GM23338 (cell line): ENCODE results near the gene RAD23A. TPM values are rescaled to one million over a fixed set of nuclear protein-coding genes. Genes with fewer than 3 reads are reported as not detected.

ENCODE experiments used
- ATAC-seq: fragments of 200-7000 bp; cut with Tn5 transposase; 3 replicates; pipeline ENCODE4 v1.9.1; 2020
- DNase-seq: peaks from one replicate; pipeline ENCODE4 v3.0.0-alpha.2; 2015; ENCODE audit warnings: low spot score
- H2AFZ ChIP-seq: fragments of 200-600 bp; sonication (generic); 2 replicates; pipeline ENCODE4 v1.8.0; 2016; ENCODE audit warnings: antibody characterized with exemption, mild to moderate bottlenecking, moderate library complexity
- H3F3A ChIP-seq: fragments of 200-600 bp; sonication (generic); replicated peaks from 2 replicates; pipeline ENCODE4 v1.8.0; 2017; ENCODE audit warnings: antibody characterized with exemption, mixed run types, low read depth
- H3K27ac ChIP-seq: fragments of 200-600 bp; sonication (generic); 2 replicates; pipeline ENCODE4 v1.6.1; 2016; ENCODE audit warnings: low read depth
- H3K27me3 ChIP-seq: fragments of 200-600 bp; sonication (generic); 2 replicates; pipeline ENCODE4 v1.8.0; 2016; ENCODE audit warnings: mild to moderate bottlenecking, mixed run types, moderate library complexity; ENCODE audit not compliant: insufficient read depth
- H3K36me3 ChIP-seq: fragments of 200-600 bp; sonication (generic); 2 replicates; pipeline ENCODE4 v1.8.0; 2016; ENCODE audit warnings: mild to moderate bottlenecking; ENCODE audit not compliant: insufficient read depth
- H3K4me1 ChIP-seq: fragments of 200-600 bp; sonication (generic); 2 replicates; pipeline ENCODE4 v1.8.0; 2016; ENCODE audit warnings: mild to moderate bottlenecking, moderate library complexity; ENCODE audit not compliant: insufficient read depth
- H3K4me2 ChIP-seq: fragments of 200-600 bp; sonication (generic); 2 replicates; pipeline ENCODE4 v1.7.1; 2017; ENCODE audit warnings: mixed run types
- H3K4me3 ChIP-seq: fragments of 200-600 bp; sonication (generic); 2 replicates; pipeline ENCODE4 v1.6.1; 2016; ENCODE audit warnings: mixed run types
- H3K79me2 ChIP-seq: fragments of 200-600 bp; sonication (generic); replicated peaks from 2 replicates; pipeline ENCODE4 v1.8.0; 2017; ENCODE audit warnings: mild to moderate bottlenecking; ENCODE audit not compliant: insufficient read depth
- H3K9me2 ChIP-seq: fragments of 200-600 bp; sonication (generic); 2 replicates; pipeline ENCODE4 v1.8.0; 2017; ENCODE audit not compliant: insufficient read depth
- H4K20me1 ChIP-seq: fragments of 200-600 bp; sonication (generic); replicated peaks from 2 replicates; pipeline ENCODE4 v1.8.0; 2017; ENCODE audit warnings: mild to moderate bottlenecking; ENCODE audit not compliant: insufficient read depth
- H3K27ac Mint-ChIP-seq: 2 replicates; pipeline ENCODE4 v1.8.0; 2020; ENCODE audit warnings: inconsistent platforms, mild to moderate bottlenecking, moderate library complexity, mixed read lengths
- H3K27me3 Mint-ChIP-seq: 3 replicates; pipeline ENCODE4 v1.8.0; 2022; ENCODE audit warnings: low read depth, mild to moderate bottlenecking, moderate library complexity, mixed read lengths, inconsistent platforms; ENCODE audit not compliant: insufficient read depth, poor library complexity
- H3K36me3 Mint-ChIP-seq: 3 replicates; pipeline ENCODE4 v1.8.0; 2021; ENCODE audit warnings: low read depth, mild to moderate bottlenecking, inconsistent platforms, moderate library complexity, mixed read lengths
- H3K4me1 Mint-ChIP-seq: 3 replicates; pipeline ENCODE4 v1.8.0; 2020; ENCODE audit warnings: mild to moderate bottlenecking, inconsistent platforms, mixed read lengths
- H3K4me3 Mint-ChIP-seq: 3 replicates; pipeline ENCODE4 v1.8.0; 2021; ENCODE audit warnings: moderate library complexity, mild to moderate bottlenecking, inconsistent platforms, mixed read lengths
- H3K9me3 Mint-ChIP-seq: 3 replicates; pipeline ENCODE4 v1.8.0; 2020; ENCODE audit warnings: moderate library complexity, mild to moderate bottlenecking, inconsistent platforms, mixed read lengths
- CREB1 ChIP-seq: fragments of 250-450 bp; sonication (Bioruptor Pico); IDR thresholded peaks from 2 replicates; pipeline ENCODE4 v1.5.0; 2020; ENCODE audit warnings: low read depth, mild to moderate bottlenecking, moderate library complexity
- CTCF ChIP-seq, 2 experiments: fragments of 200-600 bp in 1 of 2; sonication (generic) in 1 of 2; conservative IDR thresholded peaks; 2 replicates each; pipeline versions ENCODE4 v1.5.1 to v1.6.1; 2016 to 2017; ENCODE audit warnings: antibody characterized with exemption in 2 of 2, low read depth in 2 of 2, mild to moderate bottlenecking in 2 of 2, moderate library complexity in 1 of 2
- ETS1 ChIP-seq: IDR thresholded peaks from 2 replicates; pipeline ENCODE4 v1.6.1; 2016; ENCODE audit warnings: antibody characterized with exemption
- EZH2 ChIP-seq: fragments of 200-600 bp; sonication (generic); IDR thresholded peaks from one replicate; pipeline ENCODE4 v1.8.0; 2017; ENCODE audit warnings: antibody characterized with exemption, mild to moderate bottlenecking, low read depth; ENCODE audit not compliant: unreplicated experiment
- EZH2phosphoT487 ChIP-seq: fragments of 200-600 bp; sonication (generic); IDR thresholded peaks from one replicate; pipeline ENCODE4 v1.8.1; 2018; ENCODE audit warnings: antibody characterized with exemption; ENCODE audit not compliant: unreplicated experiment
- JUNB ChIP-seq: IDR thresholded peaks from one replicate; pipeline ENCODE4 v1.6.1; 2016; ENCODE audit warnings: antibody characterized with exemption; ENCODE audit not compliant: unreplicated experiment
- NANOG ChIP-seq: IDR thresholded peaks from 2 replicates; pipeline ENCODE4 v1.6.1; 2016; ENCODE audit warnings: antibody characterized with exemption, borderline replicate concordance
- POLR2AphosphoS5 ChIP-seq: IDR thresholded peaks from 2 replicates; pipeline ENCODE4 v1.6.1; 2016; ENCODE audit warnings: antibody characterized with exemption, low read depth
- REST ChIP-seq: IDR thresholded peaks from one replicate; pipeline ENCODE4 v1.6.1; 2018; ENCODE audit warnings: antibody characterized with exemption; ENCODE audit not compliant: unreplicated experiment
- STAT1 ChIP-seq: IDR thresholded peaks from one replicate; pipeline ENCODE4 v1.6.1; 2016; ENCODE audit warnings: antibody characterized with exemption; ENCODE audit not compliant: unreplicated experiment
- ZNF114 ChIP-seq: fragments of 250-450 bp; sonication (Bioruptor Pico); IDR thresholded peaks from 2 replicates; pipeline ENCODE4 v1.5.0; 2020; ENCODE audit warnings: mild to moderate bottlenecking, moderate library complexity
- ZNF331 ChIP-seq: fragments of 250-450 bp; sonication (Bioruptor Pico); IDR thresholded peaks from 2 replicates; pipeline ENCODE4 v1.5.0; 2020; ENCODE audit warnings: low read depth, mild to moderate bottlenecking, moderate library complexity
- ZNF462 ChIP-seq: fragments of 250-450 bp; sonication (Bioruptor Pico); IDR thresholded peaks from 2 replicates; pipeline ENCODE4 v1.5.0; 2020; ENCODE audit warnings: mild to moderate bottlenecking, moderate library complexity
- long read RNA-seq: library from polyadenylated mRNA; unstranded; transcript quantifications from one replicate; pipeline ENCODE4 v2.0.0, GENCODE V29; 2020; ENCODE audit not compliant: unreplicated experiment
- polyA plus RNA-seq: library from polyadenylated mRNA; unstranded; fragments of >200 nt; fragmentation: Nextera tagmentation; extraction: Ambion mirVana; gene quantifications from 2 replicates; pipeline ENCODE4 v1.2.1, GENCODE V29; 2016
- total RNA-seq: library from RNA; depleted of rRNA; stranded (reverse); fragments of >200 nt; shearing (Covaris generic); gene quantifications from 2 replicates; pipeline ENCODE4 v1.2.3, GENCODE V29; 2014; rRNA removed

Gene RAD23A
- total RNA-seq (67.0 and 69.7 TPM in 2 replicates), polyA plus RNA-seq (121 and 127 TPM in 2 replicates)
- long read RNA-seq, transcript RAD23A-203 (9 exons, 1,746 nt): minor isoform, 21 of 53 reads
- long read RNA-seq, transcript RAD23A-201 (9 exons, 1,736 nt): major isoform, 25 of 53 reads
- long read RNA-seq, partial matches to known transcripts: 4 of 53 reads
- long read RNA-seq, other reads (novel, unspliced or antisense): 2 of 53 reads

- peaks cover 14% of the 10 kb centered on the region for H3K4me1 ChIP-seq
- TF ChIP-seq POLR2AphosphoS5 (peak; percentile 80), ETS1 (peak; percentile 80), CTCF (conservative IDR thresholded peaks at IDR 0.05; ENCODE audit: low read depth in 2 of 2) (no peak), NANOG (no peak), EZH2 (no peak), REST (no peak), CREB1 (peak; percentile 100), ZNF331 (CRISPR knock-in tag) (0 out of 2 replicates have a peak, but pooled peaks have one; percentile 16), JUNB (no peak), ZNF462 (CRISPR knock-in tag) (no peak), EZH2phosphoT487 (no peak), STAT1 (no peak), ZNF114 (CRISPR knock-in tag) (no peak)
- H3K27ac ChIP-seq: peak within 1 kb of the TSS; percentile 98
- H3K4me2 ChIP-seq: peak within 1 kb of the TSS; percentile 82
- Mint-ChIP-seq H3K27me3 (peaks cover 31% of the 10 kb centered on the region), H3K36me3 (peaks cover 88% of the 10 kb centered on the region), H3K27ac (peak within 1 kb of the TSS; percentile 99), H3K9me3 (no peaks in the 10 kb centered on the region; the same call in 2 of the 3 replicates), H3K4me1 (peaks cover 15% of the 10 kb centered on the region), H3K4me3 (peak within 1 kb of the TSS; percentile 95)
- ATAC-seq (peak; percentile 80), DNase-seq (peak; percentile 99)
- H3K27me3 ChIP-seq: no peaks in the 10 kb centered on the region
- H3K79me2 ChIP-seq: peaks cover 29% of the 10 kb centered on the region
- H3K4me3 ChIP-seq: peak within 1 kb of the TSS; percentile 77
- no peaks in the 10 kb centered on the region for H3K9me2 ChIP-seq
- H3F3A ChIP-seq: peaks cover 54% of the 10 kb centered on the region
- peaks cover 25% of the 10 kb centered on the region for H4K20me1 ChIP-seq
- H2AFZ ChIP-seq: no peak within 1 kb of the TSS
- peaks cover 50% of the 10 kb centered on the region for H3K36me3 ChIP-seq
Measured at GRCh38 chr19:12945479-12946091, at the start of gene RAD23A. TSS of gene RAD23A (plus strand) at chr19:12945862. CDS start at chr19:12945949, 87 bp downstream.
